HL-60 (cell line): ENCODE measurements around the gene ECHS1.

ENCODE experiments used
- DNase-seq, 2 experiments: peaks; one replicate each; pipeline ENCODE4 v3.0.0-alpha.2; 2010 to 2020; ENCODE audit warnings: low read depth in 1 of 2, low spot score in 1 of 2
- H3K27ac ChIP-seq: fragments of 250-450 bp; sonication (Bioruptor Pico); replicated peaks from 2 replicates; pipeline ENCODE4 v1.5.1; 2020; ENCODE audit warnings: mild to moderate bottlenecking, moderate library complexity
- H3K27me3 ChIP-seq: fragments of 250-450 bp; sonication (Bioruptor Pico); 2 replicates; pipeline ENCODE4 v1.5.1; 2021; ENCODE audit warnings: mild to moderate bottlenecking, moderate library complexity; ENCODE audit not compliant: insufficient read depth, poor library complexity, severe bottlenecking
- H3K4me3 ChIP-seq: replicated peaks from 2 replicates; pipeline ENCODE4 v1.5.1; 2011; ENCODE audit warnings: mild to moderate bottlenecking, control low read depth, low read length; ENCODE audit not compliant: insufficient read depth
- GABPA ChIP-seq: IDR thresholded peaks from 2 replicates; pipeline ENCODE4 v1.6.1; 2012; ENCODE audit warnings: low read depth
- POLR2AphosphoS5 ChIP-seq: IDR thresholded peaks from 2 replicates; pipeline ENCODE4 v1.6.1; 2012; ENCODE audit warnings: low read depth
- REST ChIP-seq: IDR thresholded peaks from 2 replicates; pipeline ENCODE4 v1.6.1; 2012; ENCODE audit warnings: low read depth; ENCODE audit not compliant: insufficient replicate concordance
- SPI1 ChIP-seq: IDR thresholded peaks from 2 replicates; pipeline ENCODE4 v1.6.1; 2012; ENCODE audit warnings: low read depth, mild to moderate bottlenecking, borderline replicate concordance
- TF ChIP-seq, protein P1 (sequence below): IDR thresholded peaks from one replicate; pipeline ENCODE4 v1.5.1; 2011; ENCODE audit warnings: low read length, control low read depth, inconsistent platforms; ENCODE audit not compliant: insufficient read depth

Gene ECHS1

GRCh38 chr10:133366751-133367150, 6.4 kb downstream of the ECHS1 start:
- no peaks in the 10 kb centered on the region for H3K27me3 ChIP-seq
- no peak for DNase-seq
- H3K4me3 ChIP-seq, result no peak overlapping the region
- no peak for TF ChIP-seq GABPA
- no peak overlapping the region for H3K27ac ChIP-seq

DNA sequence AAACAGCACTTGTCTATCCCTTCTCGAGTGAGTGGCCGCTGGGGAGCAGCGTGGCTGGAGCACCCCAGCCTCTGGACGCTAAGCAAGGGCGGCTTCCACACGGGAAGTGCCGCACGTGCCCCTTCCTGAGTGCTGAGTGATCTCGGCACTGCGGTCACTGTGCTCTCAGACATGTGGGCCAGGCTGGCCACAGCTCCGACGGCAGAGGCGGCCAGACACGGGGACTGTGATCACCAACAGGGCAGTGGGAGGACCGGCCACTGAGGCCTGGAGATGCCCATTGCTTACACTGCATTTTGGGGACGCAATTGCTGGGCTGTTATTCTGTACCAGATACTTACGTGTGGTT, 7.0 kb downstream of the ECHS1 start:
- Histone ChIP-seq H3K4me3 (no peak overlapping the region), H3K27ac (no peak overlapping the region), H3K27me3 (no peaks in the 10 kb centered on the region)
- DNase-seq, result no peak
- no peak for TF ChIP-seq POLR2AphosphoS5
- no peak for TF ChIP-seq REST

- TF ChIP-seq POLR2AphosphoS5, result no peak
- TF ChIP-seq, protein P1, sequence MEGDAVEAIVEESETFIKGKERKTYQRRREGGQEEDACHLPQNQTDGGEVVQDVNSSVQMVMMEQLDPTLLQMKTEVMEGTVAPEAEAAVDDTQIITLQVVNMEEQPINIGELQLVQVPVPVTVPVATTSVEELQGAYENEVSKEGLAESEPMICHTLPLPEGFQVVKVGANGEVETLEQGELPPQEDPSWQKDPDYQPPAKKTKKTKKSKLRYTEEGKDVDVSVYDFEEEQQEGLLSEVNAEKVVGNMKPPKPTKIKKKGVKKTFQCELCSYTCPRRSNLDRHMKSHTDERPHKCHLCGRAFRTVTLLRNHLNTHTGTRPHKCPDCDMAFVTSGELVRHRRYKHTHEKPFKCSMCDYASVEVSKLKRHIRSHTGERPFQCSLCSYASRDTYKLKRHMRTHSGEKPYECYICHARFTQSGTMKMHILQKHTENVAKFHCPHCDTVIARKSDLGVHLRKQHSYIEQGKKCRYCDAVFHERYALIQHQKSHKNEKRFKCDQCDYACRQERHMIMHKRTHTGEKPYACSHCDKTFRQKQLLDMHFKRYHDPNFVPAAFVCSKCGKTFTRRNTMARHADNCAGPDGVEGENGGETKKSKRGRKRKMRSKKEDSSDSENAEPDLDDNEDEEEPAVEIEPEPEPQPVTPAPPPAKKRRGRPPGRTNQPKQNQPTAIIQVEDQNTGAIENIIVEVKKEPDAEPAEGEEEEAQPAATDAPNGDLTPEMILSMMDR, result no peak
- TF ChIP-seq GABPA, result no peak
- TF ChIP-seq REST, result no peak
- TF ChIP-seq SPI1, result no peak
- Histone ChIP-seq H3K27ac (no peak overlapping the region), H3K4me3 (no peak overlapping the region), H3K27me3 (no peaks in the 10 kb centered on the region)
- DNase-seq, result no peak
Measured at GRCh38 chr10:133365461-133366129, 7.6 kb downstream of the ECHS1 start.

GRCh38 chr10:133364645-133365431, 8.3 kb downstream of the ECHS1 start:
- TF ChIP-seq, protein P1, result no peak
- TF ChIP-seq REST (no peak), SPI1 (no peak)

More at GRCh38 chr10:133364645-133365431, 8.3 kb downstream of the ECHS1 start:
- no peaks in the 10 kb centered on the region for H3K27me3 ChIP-seq
- DNase-seq, result no peak
- no peak overlapping the region for H3K27ac ChIP-seq
- no peak overlapping the region for H3K4me3 ChIP-seq
